ENCODE measurements around the gene AMOTL2. TPM values are rescaled to one million over a fixed set of nuclear protein-coding genes. Genes with fewer than 3 reads are reported as not detected.

The AMOTL2 gene
- total and polyA plus RNA-seq, 2 experiments from 2014 or later, result 17.9 to 102 TPM

DNA sequence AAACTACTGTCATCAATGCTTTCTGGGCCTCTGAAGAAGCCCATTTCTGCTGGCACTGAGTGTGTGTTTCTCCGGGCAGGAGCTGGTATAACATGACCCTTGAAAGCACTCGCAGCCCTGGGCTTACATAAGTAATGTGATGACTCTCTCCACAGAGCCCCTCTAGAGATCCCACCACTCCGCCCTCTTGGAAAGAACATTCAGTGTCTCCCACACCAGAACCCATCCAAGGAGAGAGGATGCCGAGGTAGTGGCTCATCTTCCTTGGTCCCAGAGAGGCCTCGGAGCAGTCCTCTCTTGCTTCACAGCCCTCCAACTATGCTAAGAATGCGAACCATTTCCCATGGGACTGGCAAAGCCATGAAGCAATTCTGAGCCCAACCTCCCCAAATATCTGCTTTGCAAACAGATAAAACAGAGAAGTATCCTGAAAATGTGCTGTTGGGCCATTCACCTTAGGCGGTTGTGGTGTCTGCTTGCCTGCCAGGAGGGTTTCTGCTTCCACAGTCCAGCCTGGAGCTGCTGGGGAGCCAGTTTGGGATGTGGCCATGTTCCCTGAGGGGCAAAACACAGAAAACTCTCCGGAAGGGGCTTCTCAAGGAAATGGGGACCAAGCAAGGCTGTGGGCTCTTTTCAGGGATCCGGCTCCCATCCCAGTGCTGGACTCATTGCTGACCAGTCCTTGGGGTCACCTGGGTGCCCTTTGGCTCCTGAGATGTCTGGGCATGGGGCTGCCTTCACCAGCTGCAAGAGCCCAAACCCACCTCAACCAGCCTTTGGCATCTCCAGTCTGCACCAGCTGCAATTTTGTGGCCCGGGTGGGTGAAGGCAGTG lies 47.3 kb downstream of the AMOTL2 start (continued):
- TF ChIP-seq CREB1 (CRISPR knock-in tag; IDR thresholded peaks at IDR 0.05; ENCODE audit: low read depth), result no peak
- TF ChIP-seq, protein P1, sequence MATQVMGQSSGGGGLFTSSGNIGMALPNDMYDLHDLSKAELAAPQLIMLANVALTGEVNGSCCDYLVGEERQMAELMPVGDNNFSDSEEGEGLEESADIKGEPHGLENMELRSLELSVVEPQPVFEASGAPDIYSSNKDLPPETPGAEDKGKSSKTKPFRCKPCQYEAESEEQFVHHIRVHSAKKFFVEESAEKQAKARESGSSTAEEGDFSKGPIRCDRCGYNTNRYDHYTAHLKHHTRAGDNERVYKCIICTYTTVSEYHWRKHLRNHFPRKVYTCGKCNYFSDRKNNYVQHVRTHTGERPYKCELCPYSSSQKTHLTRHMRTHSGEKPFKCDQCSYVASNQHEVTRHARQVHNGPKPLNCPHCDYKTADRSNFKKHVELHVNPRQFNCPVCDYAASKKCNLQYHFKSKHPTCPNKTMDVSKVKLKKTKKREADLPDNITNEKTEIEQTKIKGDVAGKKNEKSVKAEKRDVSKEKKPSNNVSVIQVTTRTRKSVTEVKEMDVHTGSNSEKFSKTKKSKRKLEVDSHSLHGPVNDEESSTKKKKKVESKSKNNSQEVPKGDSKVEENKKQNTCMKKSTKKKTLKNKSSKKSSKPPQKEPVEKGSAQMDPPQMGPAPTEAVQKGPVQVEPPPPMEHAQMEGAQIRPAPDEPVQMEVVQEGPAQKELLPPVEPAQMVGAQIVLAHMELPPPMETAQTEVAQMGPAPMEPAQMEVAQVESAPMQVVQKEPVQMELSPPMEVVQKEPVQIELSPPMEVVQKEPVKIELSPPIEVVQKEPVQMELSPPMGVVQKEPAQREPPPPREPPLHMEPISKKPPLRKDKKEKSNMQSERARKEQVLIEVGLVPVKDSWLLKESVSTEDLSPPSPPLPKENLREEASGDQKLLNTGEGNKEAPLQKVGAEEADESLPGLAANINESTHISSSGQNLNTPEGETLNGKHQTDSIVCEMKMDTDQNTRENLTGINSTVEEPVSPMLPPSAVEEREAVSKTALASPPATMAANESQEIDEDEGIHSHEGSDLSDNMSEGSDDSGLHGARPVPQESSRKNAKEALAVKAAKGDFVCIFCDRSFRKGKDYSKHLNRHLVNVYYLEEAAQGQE (IDR thresholded peaks at IDR 0.05; ENCODE audit: unreplicated experiment), result no peak
- TF ChIP-seq, protein P2, sequence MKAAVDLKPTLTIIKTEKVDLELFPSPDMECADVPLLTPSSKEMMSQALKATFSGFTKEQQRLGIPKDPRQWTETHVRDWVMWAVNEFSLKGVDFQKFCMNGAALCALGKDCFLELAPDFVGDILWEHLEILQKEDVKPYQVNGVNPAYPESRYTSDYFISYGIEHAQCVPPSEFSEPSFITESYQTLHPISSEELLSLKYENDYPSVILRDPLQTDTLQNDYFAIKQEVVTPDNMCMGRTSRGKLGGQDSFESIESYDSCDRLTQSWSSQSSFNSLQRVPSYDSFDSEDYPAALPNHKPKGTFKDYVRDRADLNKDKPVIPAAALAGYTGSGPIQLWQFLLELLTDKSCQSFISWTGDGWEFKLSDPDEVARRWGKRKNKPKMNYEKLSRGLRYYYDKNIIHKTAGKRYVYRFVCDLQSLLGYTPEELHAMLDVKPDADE (IDR thresholded peaks at IDR 0.05), result no peak
- no peak for TF ChIP-seq EZH2phosphoT487 (IDR thresholded peaks at IDR 0.05; ENCODE audit: unreplicated experiment)
- peak; percentile 49; the same call in 1 of the 2 replicates for TF ChIP-seq NANOG (IDR thresholded peaks at IDR 0.05; ENCODE audit: borderline replicate concordance)

DNA sequence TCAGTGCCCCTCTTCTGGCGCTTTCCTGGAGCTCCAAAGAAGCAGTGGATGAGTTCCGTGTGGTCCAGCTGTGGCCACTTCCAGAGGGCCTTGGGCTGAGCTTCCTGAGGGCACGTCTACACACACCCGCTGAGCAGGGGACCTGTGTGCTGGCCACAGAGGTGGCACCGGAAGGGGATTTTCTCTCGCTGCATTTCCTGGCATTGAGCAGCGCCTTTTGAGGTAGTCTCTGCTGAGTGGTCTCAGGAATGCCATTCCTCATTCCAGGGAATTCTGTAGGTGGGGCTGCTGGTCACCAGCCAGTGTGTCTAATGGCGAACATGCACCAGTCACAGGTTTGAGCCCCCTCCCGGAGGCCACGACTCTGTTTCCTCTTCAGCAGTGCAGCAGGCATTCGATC lies 48.1 kb downstream of the AMOTL2 start:
- Histone ChIP-seq H2AFZ (no peak overlapping the region), H3K79me2 (replicated peaks; ENCODE audit: insufficient read depth) (no peaks in the 10 kb centered on the region), H4K20me1 (replicated peaks; ENCODE audit: insufficient read depth) (no peaks in the 10 kb centered on the region), H3K27me3 (ENCODE audit: insufficient read depth) (no peaks in the 10 kb centered on the region), H3K4me3 (no peak overlapping the region), H3K4me2 (peak overlapping the region; percentile 65), H3F3A (replicated peaks; ENCODE audit: low read depth) (0 out of 2 replicates have a peak, but pooled peaks cover 3% of the 10 kb centered on the region), H3K36me3 (ENCODE audit: insufficient read depth) (no peaks in the 10 kb centered on the region), H3K27ac (ENCODE audit: low read depth) (peak overlapping the region; percentile 87), H3K9me2 (ENCODE audit: insufficient read depth) (no peaks in the 10 kb centered on the region), H3K4me1 (ENCODE audit: insufficient read depth) (peaks cover 35% of the 10 kb centered on the region)
- no peaks in the 10 kb centered on the region; the same call in 2 of the 3 replicates for H3K36me3 Mint-ChIP-seq (ENCODE audit: low read depth)
- TF ChIP-seq EZH2phosphoT487 (IDR thresholded peaks at IDR 0.05; ENCODE audit: unreplicated experiment), result no peak
- ATAC-seq (peak; percentile 13), DNase-seq (ENCODE audit: low spot score) (peak; percentile 56)
- peaks cover 39% of the 10 kb centered on the region for H3K4me1 Mint-ChIP-seq
- H3K9me3 Mint-ChIP-seq, result no peaks in the 10 kb centered on the region; the same call in 2 of the 3 replicates
- peaks cover 7% of the 10 kb centered on the region for H3K27me3 Mint-ChIP-seq (ENCODE audit: insufficient read depth, low read depth, poor library complexity)
- no peak overlapping the region for H3K4me3 Mint-ChIP-seq
- no peak overlapping the region for H3K27ac Mint-ChIP-seq

DNA sequence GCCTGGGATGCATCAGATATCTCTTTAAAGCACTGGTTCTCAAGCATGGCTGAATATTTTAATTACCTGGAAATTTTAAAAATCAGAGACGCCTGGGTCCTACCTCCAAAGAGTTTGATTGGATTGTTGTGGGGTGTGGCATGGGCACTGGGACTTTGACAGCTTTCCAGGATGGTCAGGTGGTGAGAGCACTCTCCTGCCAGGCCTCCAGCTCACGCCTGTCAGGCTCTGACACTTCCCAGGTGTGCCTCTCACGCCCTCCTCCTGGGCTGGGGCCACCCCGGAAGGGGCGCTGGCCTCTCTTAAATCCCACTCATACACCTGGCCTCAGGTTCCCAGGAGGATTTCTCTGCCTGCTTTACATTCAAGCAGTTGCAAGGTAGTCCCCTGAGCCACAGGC lies 48.5 kb downstream of the AMOTL2 start:
- Mint-ChIP-seq H3K27ac (no peak overlapping the region), H3K27me3 (ENCODE audit: insufficient read depth, low read depth, poor library complexity) (peaks cover 5% of the 10 kb centered on the region), H3K4me1 (peaks cover 36% of the 10 kb centered on the region), H3K36me3 (ENCODE audit: low read depth) (no peaks in the 10 kb centered on the region; the same call in 2 of the 3 replicates), H3K9me3 (no peaks in the 10 kb centered on the region; the same call in 2 of the 3 replicates), H3K4me3 (no peak overlapping the region)
- Histone ChIP-seq H3K36me3 (ENCODE audit: insufficient read depth) (no peaks in the 10 kb centered on the region), H3K79me2 (replicated peaks; ENCODE audit: insufficient read depth) (no peaks in the 10 kb centered on the region), H3K27me3 (ENCODE audit: insufficient read depth) (no peaks in the 10 kb centered on the region), H2AFZ (no peak overlapping the region), H3K4me3 (no peak overlapping the region), H4K20me1 (replicated peaks; ENCODE audit: insufficient read depth) (no peaks in the 10 kb centered on the region), H3K27ac (ENCODE audit: low read depth) (peak overlapping the region; percentile 87), H3K9me2 (ENCODE audit: insufficient read depth) (no peaks in the 10 kb centered on the region), H3K4me2 (peak overlapping the region; percentile 65), H3K4me1 (ENCODE audit: insufficient read depth) (peaks cover 31% of the 10 kb centered on the region), H3F3A (replicated peaks; ENCODE audit: low read depth) (0 out of 2 replicates have a peak, but pooled peaks cover 3% of the 10 kb centered on the region)
- no peak for ATAC-seq
- DNase-seq (ENCODE audit: low spot score), result no peak
- TF ChIP-seq JUNB (IDR thresholded peaks at IDR 0.05; ENCODE audit: unreplicated experiment) (no peak), EZH2phosphoT487 (IDR thresholded peaks at IDR 0.05; ENCODE audit: unreplicated experiment) (no peak), EZH2 (IDR thresholded peaks at IDR 0.05; ENCODE audit: low read depth, unreplicated experiment) (no peak), ZNF114 (CRISPR knock-in tag; IDR thresholded peaks at IDR 0.05) (no peak), POLR2AphosphoS5 (IDR thresholded peaks at IDR 0.05; ENCODE audit: low read depth) (no peak)
- TF ChIP-seq, protein P1 (IDR thresholded peaks at IDR 0.05; ENCODE audit: unreplicated experiment), result no peak
